Keratinocyte (primary cell): Measurements from ENCODE around the gene HOXA6.

ENCODE experiments used
- CTCF ChIP-seq, 3 experiments: IDR thresholded peaks in 1 of 3; conservative IDR thresholded peaks in 1 of 3; optimal IDR thresholded peaks in 1 of 3; 2 replicates in 2 of 3; 3 replicates in 1 of 3; pipeline versions ENCODE3 to v1.5.1; 2011; ENCODE audit warnings: low read length in 3 of 3, mild to moderate bottlenecking in 3 of 3, moderate library complexity in 2 of 3, control low read depth in 1 of 3, inconsistent platforms in 1 of 3; ENCODE audit not compliant: insufficient read depth in 2 of 3; ENCODE audit errors: extremely low read depth in 1 of 3
- EZH2 ChIP-seq: IDR thresholded peaks from one replicate; pipeline ENCODE4 v1.6.1; 2012; ENCODE audit warnings: inconsistent platforms, mild to moderate bottlenecking, low read length, moderate library complexity

GRCh38 chr7:27187475-27188385 lies 40.2 kb upstream of the HOXA6 start:
- TF ChIP-seq CTCF (optimal IDR thresholded peaks at IDR 0.05 in 1 of 3, IDR thresholded peaks at IDR 0.05 in 1 of 3, conservative IDR thresholded peaks at IDR 0.05 in 1 of 3; ENCODE audit: extremely low read depth in 1 of 3, insufficient read depth in 2 of 3, low read length in 3 of 3): no peak
- TF ChIP-seq EZH2: peak; percentile 49
